ENCODE data around the gene LRCH1.
"Not testable (repeated sequence)": the region's sequence is repeated elsewhere in the genome, so short reads cannot be mapped to it uniquely, and the experiment has no call there.

The LRCH1 gene, protein sequence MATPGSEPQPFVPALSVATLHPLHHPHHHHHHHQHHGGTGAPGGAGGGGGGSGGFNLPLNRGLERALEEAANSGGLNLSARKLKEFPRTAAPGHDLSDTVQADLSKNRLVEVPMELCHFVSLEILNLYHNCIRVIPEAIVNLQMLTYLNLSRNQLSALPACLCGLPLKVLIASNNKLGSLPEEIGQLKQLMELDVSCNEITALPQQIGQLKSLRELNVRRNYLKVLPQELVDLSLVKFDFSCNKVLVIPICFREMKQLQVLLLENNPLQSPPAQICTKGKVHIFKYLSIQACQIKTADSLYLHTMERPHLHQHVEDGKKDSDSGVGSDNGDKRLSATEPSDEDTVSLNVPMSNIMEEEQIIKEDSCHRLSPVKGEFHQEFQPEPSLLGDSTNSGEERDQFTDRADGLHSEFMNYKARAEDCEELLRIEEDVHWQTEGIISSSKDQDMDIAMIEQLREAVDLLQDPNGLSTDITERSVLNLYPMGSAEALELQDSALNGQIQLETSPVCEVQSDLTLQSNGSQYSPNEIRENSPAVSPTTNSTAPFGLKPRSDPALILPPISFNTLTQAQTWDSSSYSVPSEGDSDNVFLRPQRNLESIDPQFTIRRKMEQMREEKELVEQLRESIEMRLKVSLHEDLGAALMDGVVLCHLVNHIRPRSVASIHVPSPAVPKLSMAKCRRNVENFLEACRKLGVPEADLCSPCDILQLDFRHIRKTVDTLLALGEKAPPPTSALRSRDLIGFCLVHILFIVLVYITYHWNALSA

DNA sequence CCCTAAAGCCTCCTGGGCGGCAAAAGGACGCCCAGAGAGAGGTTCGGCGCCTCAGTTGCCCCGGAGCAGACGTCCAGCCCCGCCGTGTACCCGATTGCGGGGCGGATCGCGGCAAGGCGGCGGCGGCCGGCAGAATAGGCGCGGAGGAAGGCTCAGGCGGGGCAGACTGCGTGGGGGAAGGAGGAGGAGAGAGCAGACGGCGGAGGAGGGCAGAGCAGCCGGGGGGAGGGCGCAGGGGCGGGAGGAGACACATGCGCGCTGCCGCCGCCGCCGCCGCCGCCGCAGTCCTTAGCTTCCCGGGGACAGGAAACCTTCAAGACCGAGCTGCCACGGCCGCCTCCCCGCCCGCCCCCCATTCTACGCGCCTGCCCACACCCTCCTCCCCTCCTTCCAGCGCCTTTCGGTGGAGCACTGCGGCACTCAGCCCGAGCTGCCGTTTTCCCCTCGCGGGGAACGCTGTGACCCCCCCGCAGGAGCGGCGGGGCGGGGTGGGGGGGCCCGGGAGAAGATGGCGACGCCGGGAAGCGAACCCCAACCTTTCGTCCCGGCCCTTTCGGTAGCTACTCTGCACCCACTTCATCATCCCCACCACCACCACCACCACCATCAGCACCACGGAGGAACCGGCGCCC lies at the start of gene LRCH1:
TSS of gene LRCH1 (plus strand) at position 282 of the 632 bp plus-strand sequence. CDS start at position 509, 227 bp downstream.
- H3K4me1 Mint-ChIP-seq: peaks cover 51% of the 10 kb centered on the region

DNA sequence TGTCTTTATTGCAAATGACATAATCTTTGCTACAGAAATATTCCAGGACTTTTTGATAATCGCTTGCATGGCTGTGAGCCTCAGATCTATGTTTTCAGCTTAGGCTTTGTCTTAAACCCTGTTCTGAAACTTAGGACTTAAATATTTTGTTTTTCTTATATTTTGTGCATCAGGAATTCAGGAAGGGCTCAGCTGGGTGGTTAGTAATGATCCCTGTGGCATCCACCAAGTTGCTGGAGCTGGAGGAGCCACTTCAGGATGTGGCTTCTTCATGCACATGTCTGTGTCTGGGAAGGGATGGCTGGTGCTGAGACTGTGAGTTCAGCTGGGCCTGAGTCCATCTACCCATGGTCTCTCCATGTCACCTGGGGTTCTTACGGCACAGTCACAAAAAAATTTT lies 48.9 kb upstream of the LRCH1 start:
- H3K4me1 Mint-ChIP-seq: no peaks in the 10 kb centered on the region
- H3K27ac Mint-ChIP-seq: no peak overlapping the region
- H3K36me3 Mint-ChIP-seq: no peaks in the 10 kb centered on the region
- H3K4me3 Mint-ChIP-seq: no peak overlapping the region
- H3K27me3 Mint-ChIP-seq: peaks cover 5% of the 10 kb centered on the region
- no peaks in the 10 kb centered on the region for H3K9me3 Mint-ChIP-seq

More for the DNA sequence above, at the start of gene LRCH1:
- Mint-ChIP-seq H3K27me3 (no peaks in the 10 kb centered on the region), H3K27ac (peak within 1 kb of the TSS; percentile 95), H3K9me3 (no peaks in the 10 kb centered on the region), H3K36me3 (no peaks in the 10 kb centered on the region), H3K4me3 (peak within 1 kb of the TSS; percentile 93)

DNA sequence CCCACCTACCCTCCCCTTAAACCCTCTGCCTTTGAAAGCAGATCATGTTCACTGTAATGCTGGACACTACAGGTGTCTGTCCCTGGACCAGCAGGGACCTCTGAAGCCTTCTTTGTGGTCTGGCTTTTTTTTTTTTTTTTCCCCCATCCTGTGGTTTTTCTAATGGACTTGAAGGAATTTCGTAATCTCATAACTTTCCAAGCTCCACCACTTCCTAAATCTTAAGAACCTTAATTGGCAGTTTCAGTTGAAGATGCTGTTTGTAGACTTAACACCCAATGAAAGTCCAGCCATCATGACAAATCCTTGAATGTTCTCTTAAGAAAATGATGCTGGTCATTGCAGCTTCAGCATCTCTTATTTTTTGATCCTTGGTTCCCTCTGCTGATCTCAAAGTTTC lies 45.0 kb upstream of the LRCH1 start:
- no peak overlapping the region for H3K27ac Mint-ChIP-seq
- H3K4me3 Mint-ChIP-seq: no peak overlapping the region
- peaks cover 3% of the 10 kb centered on the region for H3K27me3 Mint-ChIP-seq
- no peaks in the 10 kb centered on the region for H3K4me1 Mint-ChIP-seq
- H3K9me3 Mint-ChIP-seq: no peaks in the 10 kb centered on the region
- H3K36me3 Mint-ChIP-seq: no peaks in the 10 kb centered on the region

DNA sequence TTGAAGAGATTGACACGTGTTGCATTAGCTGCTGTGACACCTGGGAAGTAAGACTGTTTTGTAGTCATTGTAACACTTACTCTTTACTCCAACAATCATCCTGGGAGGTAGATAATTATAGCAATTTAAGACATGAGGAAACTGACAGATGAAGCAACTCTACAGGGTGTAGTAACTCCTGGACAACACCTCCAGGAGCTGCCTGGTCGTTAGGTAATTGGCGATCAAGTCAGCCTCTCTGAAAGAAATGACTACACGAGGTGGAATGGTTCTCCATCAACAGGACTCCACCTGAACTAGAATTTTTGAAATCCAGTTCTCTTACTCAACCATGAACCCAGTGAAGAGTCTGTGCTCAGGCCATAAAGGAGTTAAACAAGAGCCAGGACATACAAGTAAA lies 43.0 kb upstream of the LRCH1 start:
- H3K4me3 Mint-ChIP-seq: no peak overlapping the region
- H3K27ac Mint-ChIP-seq: no peak overlapping the region
- no peaks in the 10 kb centered on the region for H3K9me3 Mint-ChIP-seq
- no peaks in the 10 kb centered on the region for H3K4me1 Mint-ChIP-seq
- peaks cover 4% of the 10 kb centered on the region for H3K27me3 Mint-ChIP-seq
- H3K36me3 Mint-ChIP-seq: no peaks in the 10 kb centered on the region

DNA sequence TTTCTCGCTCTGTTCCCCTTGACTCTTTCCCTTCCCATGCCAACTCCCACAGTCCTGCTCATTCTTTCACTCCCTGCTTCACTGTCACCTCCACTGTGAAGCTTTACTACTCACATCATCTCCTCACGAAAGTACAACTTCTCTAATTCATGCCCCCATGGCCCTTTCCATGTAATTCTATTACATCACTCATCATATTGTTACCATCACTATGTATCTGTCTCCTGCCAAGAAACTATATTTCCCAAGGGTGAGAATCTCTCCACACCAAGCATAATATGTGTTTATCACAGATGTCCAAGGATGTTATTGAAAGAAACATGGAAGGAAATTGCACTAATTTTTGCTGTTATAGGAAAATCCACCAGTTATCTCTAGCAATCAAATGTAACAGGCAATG lies 37.2 kb upstream of the LRCH1 start:
- peaks cover 5% of the 10 kb centered on the region for H3K27me3 Mint-ChIP-seq
- no peak overlapping the region for H3K4me3 Mint-ChIP-seq
- no peak overlapping the region for H3K27ac Mint-ChIP-seq
- H3K9me3 Mint-ChIP-seq: peaks cover 5% of the 10 kb centered on the region
- H3K36me3 Mint-ChIP-seq: peaks cover 2% of the 10 kb centered on the region
- no peaks in the 10 kb centered on the region for H3K4me1 Mint-ChIP-seq

DNA sequence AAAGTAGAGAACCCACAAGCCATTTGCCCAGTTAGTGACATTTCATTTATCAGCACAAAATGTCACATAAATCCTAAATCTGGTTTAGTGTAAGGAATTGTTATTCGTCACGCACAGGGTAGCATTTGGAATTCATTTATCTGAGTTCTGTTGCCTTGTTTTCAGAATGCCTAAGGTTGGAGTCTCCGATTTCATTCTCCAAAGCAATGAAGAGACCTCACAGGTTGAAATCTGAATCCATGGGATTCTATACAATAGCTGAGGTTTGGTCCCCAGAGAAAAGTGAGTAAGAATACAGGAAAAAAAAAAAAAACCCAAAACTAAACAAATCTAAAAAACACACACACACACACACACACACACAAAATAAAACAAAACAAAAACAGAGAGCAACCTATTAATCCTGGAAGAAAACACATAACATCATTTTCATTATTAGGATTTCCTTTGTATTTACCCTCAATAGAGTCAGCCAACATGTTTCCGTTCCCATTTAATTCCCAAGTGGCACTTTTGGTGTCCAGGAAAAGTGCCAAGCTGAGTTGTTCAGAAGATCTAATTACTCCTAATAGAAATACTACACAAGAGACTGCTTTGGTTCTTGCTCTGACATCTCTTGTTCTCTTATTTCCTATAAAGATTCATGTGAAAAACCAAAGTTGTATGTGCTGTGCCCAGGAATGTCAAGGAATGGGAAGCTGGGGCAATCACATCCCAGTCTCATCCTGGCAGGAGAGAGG lies 36.2 kb upstream of the LRCH1 start:
- no peaks in the 10 kb centered on the region for H3K4me1 Mint-ChIP-seq
- H3K27me3 Mint-ChIP-seq: peaks cover 5% of the 10 kb centered on the region
- no peak overlapping the region for H3K4me3 Mint-ChIP-seq
- H3K27ac Mint-ChIP-seq: no peak overlapping the region
- H3K36me3 Mint-ChIP-seq: peaks cover 2% of the 10 kb centered on the region
- peaks cover 5% of the 10 kb centered on the region for H3K9me3 Mint-ChIP-seq

DNA sequence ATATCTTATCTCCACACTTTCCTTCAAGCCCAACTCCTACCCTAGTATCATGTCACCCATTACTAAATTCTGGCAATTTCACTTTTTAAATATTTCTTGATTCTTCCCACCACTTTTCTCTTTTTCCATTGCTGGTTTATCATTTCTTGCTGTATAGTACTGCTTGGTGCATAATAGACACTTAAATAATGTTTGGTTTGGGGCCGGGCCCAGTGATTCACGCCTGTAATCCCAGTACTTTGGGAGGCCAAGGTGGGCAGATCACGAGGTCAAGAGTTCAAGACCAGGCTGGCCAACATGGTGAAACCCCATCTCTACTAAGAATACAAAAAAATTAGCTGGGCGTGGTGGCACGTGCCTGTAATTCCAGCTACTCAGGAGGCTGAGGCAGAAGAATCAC lies 35.2 kb upstream of the LRCH1 start:
- not testable (repeated sequence) for H3K9me3 Mint-ChIP-seq, H3K4me3 Mint-ChIP-seq, H3K27me3 Mint-ChIP-seq, H3K36me3 Mint-ChIP-seq, H3K27ac Mint-ChIP-seq, H3K4me1 Mint-ChIP-seq

DNA sequence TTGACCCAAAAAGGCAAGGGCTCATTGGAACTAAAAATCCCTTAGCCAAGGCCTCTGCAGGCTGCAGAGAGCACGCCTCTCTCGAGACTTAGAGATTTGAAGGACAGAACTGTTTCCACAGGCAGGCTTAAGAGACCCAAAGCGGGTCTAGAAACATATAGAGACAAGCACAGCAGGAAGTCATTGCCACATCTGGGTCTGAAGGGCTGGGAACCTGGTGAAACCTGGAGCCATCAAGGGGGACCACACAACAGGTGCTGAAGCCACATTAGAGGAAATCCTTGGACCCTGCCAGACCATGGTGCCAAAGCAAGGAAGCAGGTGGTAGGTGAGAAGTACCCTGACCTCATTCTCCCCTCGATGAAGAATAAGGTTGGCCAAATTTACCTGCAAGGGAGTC lies 33.8 kb upstream of the LRCH1 start:
- H3K27me3 Mint-ChIP-seq: peaks cover 5% of the 10 kb centered on the region
- peaks cover 5% of the 10 kb centered on the region for H3K9me3 Mint-ChIP-seq
- H3K27ac Mint-ChIP-seq: no peak overlapping the region
- peaks cover 2% of the 10 kb centered on the region for H3K36me3 Mint-ChIP-seq
- no peaks in the 10 kb centered on the region for H3K4me1 Mint-ChIP-seq
- H3K4me3 Mint-ChIP-seq: no peak overlapping the region

DNA sequence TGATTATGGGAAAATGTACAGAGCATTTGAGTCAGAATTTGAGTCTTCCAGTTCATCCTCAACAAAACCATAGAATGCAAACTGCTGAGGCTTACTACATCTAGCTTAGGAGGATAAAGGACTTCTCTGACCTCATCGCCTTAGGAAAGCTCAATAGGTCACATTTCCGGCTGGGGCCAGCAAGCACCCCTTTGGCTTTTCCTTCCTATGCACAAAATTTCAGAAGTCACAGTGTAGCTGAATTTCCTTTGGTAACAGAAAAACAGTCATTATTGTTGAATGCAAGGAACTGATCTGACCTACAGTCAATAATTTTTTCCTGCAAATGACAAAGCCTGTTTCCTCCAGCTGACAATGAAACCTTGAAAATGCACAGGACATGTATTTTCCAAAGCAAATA lies 32.8 kb upstream of the LRCH1 start:
- Mint-ChIP-seq H3K4me1 (no peaks in the 10 kb centered on the region), H3K27me3 (peaks cover 3% of the 10 kb centered on the region), H3K9me3 (peaks cover 5% of the 10 kb centered on the region), H3K27ac (no peak overlapping the region), H3K4me3 (no peak overlapping the region), H3K36me3 (peaks cover 2% of the 10 kb centered on the region)

DNA sequence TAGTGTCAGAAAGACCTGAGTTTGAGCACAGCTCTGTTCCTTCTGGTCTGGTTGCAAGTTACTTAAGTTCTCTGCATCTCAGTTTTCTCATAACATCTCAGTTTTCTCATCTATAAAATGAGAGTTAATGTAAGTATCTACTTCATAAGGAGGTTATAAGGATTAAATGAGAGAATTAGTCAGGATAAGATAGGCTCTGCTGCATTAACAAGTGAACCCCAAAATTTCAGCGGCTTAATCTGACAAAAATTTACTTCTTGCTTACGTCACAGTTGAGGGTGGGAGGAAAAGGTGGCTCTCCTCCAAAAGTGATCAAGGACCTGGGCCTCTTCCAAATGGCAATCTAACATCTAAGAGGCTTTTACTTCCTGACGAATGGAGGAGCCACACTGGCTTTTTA lies 31.5 kb upstream of the LRCH1 start:
- no peaks in the 10 kb centered on the region for H3K36me3 Mint-ChIP-seq
- no peaks in the 10 kb centered on the region for H3K9me3 Mint-ChIP-seq
- H3K27ac Mint-ChIP-seq: no peak overlapping the region
- no peaks in the 10 kb centered on the region for H3K27me3 Mint-ChIP-seq
- H3K4me1 Mint-ChIP-seq: no peaks in the 10 kb centered on the region
- no peak overlapping the region for H3K4me3 Mint-ChIP-seq

DNA sequence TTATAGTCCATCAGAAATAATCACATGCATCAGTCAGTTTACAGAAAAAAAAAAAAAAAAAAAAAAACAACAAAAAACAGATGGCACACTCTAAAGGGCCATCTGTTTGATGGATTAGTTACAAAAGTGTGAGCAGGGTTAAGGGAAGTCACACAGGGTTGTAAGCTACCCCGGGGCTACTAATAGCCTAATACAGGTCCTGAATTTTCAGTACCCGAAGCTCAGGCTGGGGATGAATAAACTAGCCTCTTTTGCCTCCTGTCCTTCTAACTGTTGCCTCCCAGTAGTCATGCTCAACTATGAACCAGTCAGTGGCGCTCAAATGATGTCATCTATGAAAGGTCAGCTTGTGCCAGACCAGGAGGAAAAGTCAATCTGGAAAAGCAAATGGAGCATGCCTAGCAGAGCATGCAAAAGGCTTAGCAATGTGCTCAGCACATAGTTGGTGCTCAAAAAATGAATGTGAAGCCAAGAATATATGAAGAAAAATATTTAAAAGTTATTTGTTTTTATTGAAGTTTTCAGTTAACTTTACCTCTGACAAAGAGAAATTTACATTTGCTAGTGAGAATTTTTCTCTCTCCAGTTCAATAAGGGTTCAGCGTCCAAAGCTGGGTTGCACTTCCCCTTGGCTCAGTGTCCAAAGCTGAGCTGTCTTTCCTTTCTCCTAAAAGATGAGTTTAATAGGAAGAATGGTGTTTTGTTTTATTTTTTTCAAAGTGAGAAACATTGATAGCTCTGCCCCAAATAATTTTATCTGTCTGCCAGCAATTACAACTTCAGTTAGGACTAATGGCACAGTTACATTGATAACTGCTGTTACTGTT lies 30.8 kb upstream of the LRCH1 start:
- Mint-ChIP-seq H3K9me3 (no peaks in the 10 kb centered on the region), H3K36me3 (no peaks in the 10 kb centered on the region)

DNA sequence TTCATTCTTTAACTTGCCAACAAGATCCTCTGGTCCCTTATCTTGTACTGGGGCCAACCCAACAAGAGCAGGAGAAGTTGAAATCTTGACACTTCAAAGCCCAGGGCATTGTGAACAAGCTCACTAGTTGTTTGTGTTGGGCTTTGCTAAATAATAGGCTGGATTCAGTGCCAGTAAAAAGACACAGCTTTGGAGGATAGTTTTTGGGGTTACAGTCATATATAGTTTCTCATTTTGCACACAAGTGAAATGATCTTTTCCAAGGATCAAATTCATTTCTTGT lies 30.3 kb upstream of the LRCH1 start:
- no peaks in the 10 kb centered on the region for H3K9me3 Mint-ChIP-seq
- H3K27ac Mint-ChIP-seq: no peak overlapping the region
- no peaks in the 10 kb centered on the region for H3K27me3 Mint-ChIP-seq
- H3K36me3 Mint-ChIP-seq: no peaks in the 10 kb centered on the region
- no peak overlapping the region for H3K4me3 Mint-ChIP-seq
- H3K4me1 Mint-ChIP-seq: no peaks in the 10 kb centered on the region

More for the DNA sequence above, 30.8 kb upstream of the LRCH1 start:
- no peak overlapping the region for H3K4me3 Mint-ChIP-seq
- H3K4me1 Mint-ChIP-seq: no peaks in the 10 kb centered on the region
- no peak overlapping the region for H3K27ac Mint-ChIP-seq
- no peaks in the 10 kb centered on the region for H3K27me3 Mint-ChIP-seq

DNA sequence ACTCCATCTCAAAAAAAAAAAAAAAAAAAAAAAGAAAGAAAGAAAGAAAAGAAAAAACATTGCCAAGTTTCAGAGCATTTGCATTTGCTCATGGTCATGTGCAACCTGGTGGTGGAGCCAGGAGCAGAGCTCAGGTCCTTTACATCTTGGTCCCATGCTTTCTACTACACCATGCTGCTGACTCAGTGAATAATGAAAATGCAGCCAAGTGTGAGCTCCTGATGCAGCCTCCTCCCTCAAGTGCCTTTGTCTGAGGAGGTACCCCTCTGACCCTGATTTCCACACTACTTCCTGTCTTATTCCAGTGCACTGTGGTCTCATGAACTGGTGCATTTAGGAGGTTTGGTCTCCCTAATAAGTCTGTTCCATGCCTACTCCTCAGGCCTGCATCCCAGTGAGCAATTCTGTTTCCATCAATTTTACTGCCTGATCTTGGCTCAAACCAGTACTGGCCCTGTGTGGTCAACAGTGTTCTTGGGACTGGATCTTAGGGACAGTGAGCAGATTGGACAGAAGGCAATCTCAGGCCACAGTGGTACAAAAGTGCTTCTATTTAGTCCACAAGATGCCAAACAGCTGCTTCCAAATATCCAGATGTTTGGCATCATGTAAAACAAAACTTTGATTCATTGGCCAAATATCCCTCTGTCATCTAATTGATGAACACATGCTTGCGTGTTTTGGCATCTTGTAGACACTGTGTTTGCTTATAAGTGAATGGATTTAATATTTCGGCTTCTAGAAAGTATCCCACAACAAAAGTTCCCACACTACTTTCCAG lies 28.8 kb upstream of the LRCH1 start:
- Mint-ChIP-seq H3K36me3 (no peaks in the 10 kb centered on the region), H3K9me3 (no peaks in the 10 kb centered on the region), H3K4me1 (no peaks in the 10 kb centered on the region), H3K27me3 (no peaks in the 10 kb centered on the region), H3K4me3 (no peak overlapping the region), H3K27ac (no peak overlapping the region)

DNA sequence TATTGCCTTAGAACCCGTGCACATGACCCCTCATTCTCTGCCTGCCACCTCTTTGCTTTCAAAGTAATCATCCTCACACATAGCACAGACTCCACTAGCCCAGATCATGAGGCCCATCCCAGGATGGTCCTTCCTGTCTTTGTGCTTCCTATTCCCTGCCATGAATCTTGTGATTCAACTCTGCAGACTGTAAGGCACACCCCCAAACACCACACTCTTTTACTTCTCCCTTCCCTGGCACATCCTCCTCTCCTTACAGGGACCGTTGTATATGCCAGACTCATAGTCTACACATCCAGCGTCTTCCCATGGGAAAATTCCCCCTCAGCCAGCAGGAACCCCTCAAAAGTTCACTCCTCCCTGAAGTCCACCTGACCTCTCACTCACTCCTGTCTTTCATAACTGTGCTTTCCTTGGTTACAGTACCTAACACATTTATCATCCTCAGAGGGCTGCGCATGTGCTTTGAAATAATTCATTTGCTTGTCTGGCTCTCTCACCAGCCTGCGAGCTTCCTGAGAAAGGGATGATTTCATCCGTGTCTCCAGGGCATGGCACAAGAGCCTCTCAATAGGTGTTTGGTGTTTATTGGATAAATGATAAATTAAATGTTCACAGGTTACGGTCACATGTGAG lies 26.8 kb upstream of the LRCH1 start:
- H3K4me3 Mint-ChIP-seq: no peak overlapping the region
- H3K27me3 Mint-ChIP-seq: no peaks in the 10 kb centered on the region
- no peaks in the 10 kb centered on the region for H3K9me3 Mint-ChIP-seq
- H3K36me3 Mint-ChIP-seq: no peaks in the 10 kb centered on the region
- no peak overlapping the region for H3K27ac Mint-ChIP-seq
- H3K4me1 Mint-ChIP-seq: peaks cover 14% of the 10 kb centered on the region
